Keratinocyte (primary cell): ENCODE measurements around the gene KSR2. TPM values are rescaled to one million over a fixed set of nuclear protein-coding genes. Genes with fewer than 3 reads are reported as not detected.

ENCODE experiments used
- DNase-seq: peaks from one replicate; pipeline ENCODE4 v3.0.0-alpha.2; 2011; ENCODE audit warnings: low read depth, missing footprints, low spot score
- FAIRE-seq: peaks from 2 replicates; lab custom pipeline; 2011; peaks lifted over from hg19 to GRCh38; lab: Jason Lieb, UNC
- H2AFZ ChIP-seq: 2 replicates; pipeline ENCODE4 v1.6.0; 2012; ENCODE audit warnings: low read length, control low read depth, inconsistent platforms; ENCODE audit not compliant: control insufficient read depth
- H3K27ac ChIP-seq: 2 replicates; pipeline ENCODE4 v1.5.1; 2011; ENCODE audit warnings: low read length; ENCODE audit not compliant: control insufficient read depth, insufficient read depth
- H3K27me3 ChIP-seq: 3 replicates; pipeline ENCODE4 v1.6.0; 2011; ENCODE audit warnings: low read length; ENCODE audit not compliant: control insufficient read depth, insufficient read depth; ENCODE audit errors: extremely low read depth
- H3K36me3 ChIP-seq, 2 experiments: 2 replicates in 1 of 2; 3 replicates in 1 of 2; pipeline ENCODE4 v1.5.1; 2011; ENCODE audit warnings: low read length in 2 of 2, mild to moderate bottlenecking in 1 of 2; ENCODE audit not compliant: control insufficient read depth in 2 of 2, insufficient read depth in 2 of 2; ENCODE audit errors: extremely low read depth in 1 of 2
- H3K4me1 ChIP-seq: 3 replicates; pipeline ENCODE4 v1.5.1; 2011; ENCODE audit warnings: low read length; ENCODE audit not compliant: control insufficient read depth, insufficient read depth; ENCODE audit errors: extremely low read depth
- H3K4me2 ChIP-seq: 3 replicates; pipeline ENCODE4 v1.6.0; 2011; ENCODE audit warnings: low read depth, low read length; ENCODE audit not compliant: control insufficient read depth, insufficient read depth; ENCODE audit errors: extremely low read depth
- H3K4me3 ChIP-seq, 3 experiments: fragments of 200-600 bp in 1 of 3; sonication (generic) in 1 of 3; 2 replicates in 2 of 3; 3 replicates in 1 of 3; pipeline ENCODE4 v1.5.1; 2011 to 2016; ENCODE audit warnings: low read length in 3 of 3, mild to moderate bottlenecking in 3 of 3, control low read depth in 2 of 3, inconsistent platforms in 1 of 3, low read depth in 1 of 3, mixed read lengths in 1 of 3, mixed run types in 1 of 3, moderate library complexity in 1 of 3; ENCODE audit not compliant: control insufficient read depth in 2 of 3, insufficient read depth in 2 of 3; ENCODE audit errors: extremely low read depth in 1 of 3
- H3K79me2 ChIP-seq: 2 replicates; pipeline ENCODE4 v1.6.0; 2012; ENCODE audit warnings: low read length; ENCODE audit not compliant: control insufficient read depth, insufficient read depth
- H3K9ac ChIP-seq: 3 replicates; pipeline ENCODE4 v1.6.0; 2011; ENCODE audit warnings: low read length; ENCODE audit not compliant: control insufficient read depth, insufficient read depth; ENCODE audit errors: extremely low read depth
- H3K9me1 ChIP-seq: 3 replicates; pipeline ENCODE4 v1.6.0; 2011; ENCODE audit warnings: low read length; ENCODE audit not compliant: control insufficient read depth, insufficient read depth; ENCODE audit errors: extremely low read depth
- H3K9me3 ChIP-seq: 2 replicates; pipeline ENCODE4 v1.5.1; 2012; ENCODE audit warnings: low read depth, low read length; ENCODE audit not compliant: control insufficient read depth
- H4K20me1 ChIP-seq: 3 replicates; pipeline ENCODE4 v1.6.0; 2011; ENCODE audit warnings: low read length; ENCODE audit not compliant: control insufficient read depth, insufficient read depth; ENCODE audit errors: extremely low read depth
- EZH2 ChIP-seq: IDR thresholded peaks from one replicate; pipeline ENCODE4 v1.6.1; 2012; ENCODE audit warnings: inconsistent platforms, mild to moderate bottlenecking, low read length, moderate library complexity
- dilution Hi-C: fragments of 300-500 bp; cut with MboI; formaldehyde crosslinking; loops from one replicate; pipeline ENCODE4 v1.7.0; 2020; ENCODE audit warnings: low sequenced_read_pairs; ENCODE audit not compliant: extremely low pct_ligation_motif_present
- polyA plus RNA-seq, 5 experiments: library from polyadenylated mRNA; depleted of rRNA in 3 of 5; stranded (reverse) in 3 of 5; stranded (forward) in 1 of 5; unstranded in 1 of 5; fragments of >200 nt; gene quantifications; 1 replicate in 1 of 5; 2 replicates in 3 of 5; 3 replicates in 1 of 5; pipeline versions ENCODE4 v1.2.1 to v1.2.3, GENCODE V29; 2011 to 2012; ENCODE audit warnings: missing spikeins in 2 of 5, low read depth in 1 of 5, low replicate concordance in 1 of 5
- TF ChIP-seq, protein P1 (sequence below), 3 experiments: IDR thresholded peaks in 1 of 3; conservative IDR thresholded peaks in 1 of 3; optimal IDR thresholded peaks in 1 of 3; 2 replicates in 2 of 3; 3 replicates in 1 of 3; pipeline versions ENCODE3 to v1.5.1; 2011; ENCODE audit warnings: low read length in 3 of 3, mild to moderate bottlenecking in 3 of 3, moderate library complexity in 2 of 3, control low read depth in 1 of 3, inconsistent platforms in 1 of 3; ENCODE audit not compliant: insufficient read depth in 2 of 3; ENCODE audit errors: extremely low read depth in 1 of 3

The KSR2 gene
- polyA plus RNA-seq, 1 donor (not counting 4 experiments of a cell fraction or from before 2014, with no cell fraction given): 0.01 TPM

DNA sequence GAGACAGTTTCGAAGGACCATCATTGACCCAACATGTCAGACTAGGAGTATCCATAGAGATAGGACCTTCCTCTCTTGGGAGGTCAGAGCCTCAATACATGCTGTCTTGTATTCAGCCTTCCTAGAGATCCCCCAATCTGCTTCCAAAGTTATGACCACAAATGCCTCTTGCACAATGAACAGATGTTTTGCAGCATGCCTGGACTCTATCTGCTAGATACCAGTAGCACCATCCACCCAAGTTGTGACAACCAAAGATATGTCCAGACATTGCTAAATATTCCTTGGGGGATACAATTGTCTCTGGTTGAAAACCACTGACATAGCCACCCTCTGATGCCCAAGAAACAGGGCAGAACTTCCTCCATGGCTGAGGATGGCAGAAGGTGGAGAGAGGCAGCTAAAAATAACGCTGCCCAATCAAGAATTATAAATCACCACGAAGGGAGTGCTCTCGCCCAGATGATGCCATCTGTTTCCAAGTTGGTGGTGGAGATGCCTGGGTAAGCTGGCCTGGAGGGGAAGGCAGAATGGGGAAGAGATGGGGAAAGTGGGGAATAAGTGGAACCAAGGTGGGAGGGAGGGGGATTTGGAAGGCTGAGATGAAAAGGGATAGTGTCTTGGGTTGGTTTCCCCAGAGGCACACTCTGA lies 564.5 kb downstream of the KSR2 start:
- Histone ChIP-seq H2AFZ (no peak overlapping the region), H3K9me1 (no peaks in the 10 kb centered on the region), H3K27ac (no peak overlapping the region), H3K4me3 (no peak overlapping the region), H3K36me3 (no peaks in the 10 kb centered on the region), H3K79me2 (no peaks in the 10 kb centered on the region), H4K20me1 (no peaks in the 10 kb centered on the region), H3K4me1 (peaks cover 2% of the 10 kb centered on the region), H3K9ac (no peak overlapping the region), H3K9me3 (no peaks in the 10 kb centered on the region), H3K27me3 (peaks cover 3% of the 10 kb centered on the region), H3K4me2 (no peak overlapping the region)
- DNase-seq (no peak), FAIRE-seq (no peak)
- dilution Hi-C loops: no loop called here
- TF ChIP-seq, protein P1, sequence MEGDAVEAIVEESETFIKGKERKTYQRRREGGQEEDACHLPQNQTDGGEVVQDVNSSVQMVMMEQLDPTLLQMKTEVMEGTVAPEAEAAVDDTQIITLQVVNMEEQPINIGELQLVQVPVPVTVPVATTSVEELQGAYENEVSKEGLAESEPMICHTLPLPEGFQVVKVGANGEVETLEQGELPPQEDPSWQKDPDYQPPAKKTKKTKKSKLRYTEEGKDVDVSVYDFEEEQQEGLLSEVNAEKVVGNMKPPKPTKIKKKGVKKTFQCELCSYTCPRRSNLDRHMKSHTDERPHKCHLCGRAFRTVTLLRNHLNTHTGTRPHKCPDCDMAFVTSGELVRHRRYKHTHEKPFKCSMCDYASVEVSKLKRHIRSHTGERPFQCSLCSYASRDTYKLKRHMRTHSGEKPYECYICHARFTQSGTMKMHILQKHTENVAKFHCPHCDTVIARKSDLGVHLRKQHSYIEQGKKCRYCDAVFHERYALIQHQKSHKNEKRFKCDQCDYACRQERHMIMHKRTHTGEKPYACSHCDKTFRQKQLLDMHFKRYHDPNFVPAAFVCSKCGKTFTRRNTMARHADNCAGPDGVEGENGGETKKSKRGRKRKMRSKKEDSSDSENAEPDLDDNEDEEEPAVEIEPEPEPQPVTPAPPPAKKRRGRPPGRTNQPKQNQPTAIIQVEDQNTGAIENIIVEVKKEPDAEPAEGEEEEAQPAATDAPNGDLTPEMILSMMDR (optimal IDR thresholded peaks at IDR 0.05 in 1 of 3, IDR thresholded peaks at IDR 0.05 in 1 of 3, conservative IDR thresholded peaks at IDR 0.05 in 1 of 3; ENCODE audit: extremely low read depth in 1 of 3, insufficient read depth in 2 of 3, low read length in 3 of 3): no peak
- TF ChIP-seq EZH2: no peak

DNA sequence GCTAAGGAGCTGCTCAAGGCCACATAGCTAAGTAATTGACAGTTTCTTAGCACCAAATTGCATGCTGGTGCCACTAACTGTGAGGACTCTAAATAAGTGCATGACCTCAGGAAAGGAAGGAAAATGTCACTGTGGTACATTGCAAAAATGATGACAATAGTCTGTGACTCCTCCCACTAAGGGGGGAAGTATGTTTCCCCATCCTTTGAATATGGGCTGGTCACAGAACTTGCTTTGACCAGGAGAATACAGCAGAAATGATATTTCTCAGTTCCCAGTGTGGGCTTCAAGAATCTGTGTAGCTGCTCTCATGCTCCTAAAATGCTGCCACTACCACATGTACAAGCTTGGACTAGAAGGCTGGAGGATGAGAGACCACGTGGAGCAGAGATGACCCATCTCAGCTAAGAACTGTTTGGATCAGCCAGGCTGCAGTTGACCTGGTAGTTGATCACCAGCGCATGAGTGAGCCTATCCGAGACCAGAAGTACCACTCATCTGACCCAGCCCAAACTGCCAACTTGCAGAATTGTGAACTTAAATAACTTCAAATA lies 565.1 kb downstream of the KSR2 start:
- H3K36me3 ChIP-seq: no peaks in the 10 kb centered on the region
- no peak overlapping the region for H3K9ac ChIP-seq
- FAIRE-seq (no peak), DNase-seq (no peak)
- no peak overlapping the region for H3K4me2 ChIP-seq
- no peaks in the 10 kb centered on the region for H3K9me1 ChIP-seq
- H2AFZ ChIP-seq: no peak overlapping the region
- no peaks in the 10 kb centered on the region for H3K9me3 ChIP-seq
- H3K79me2 ChIP-seq: no peaks in the 10 kb centered on the region
- dilution Hi-C loops: no loop called here
- peaks cover 3% of the 10 kb centered on the region for H3K27me3 ChIP-seq
- H4K20me1 ChIP-seq: no peaks in the 10 kb centered on the region
- TF ChIP-seq, protein P1 (optimal IDR thresholded peaks at IDR 0.05 in 1 of 3, IDR thresholded peaks at IDR 0.05 in 1 of 3, conservative IDR thresholded peaks at IDR 0.05 in 1 of 3; ENCODE audit: extremely low read depth in 1 of 3, insufficient read depth in 2 of 3, low read length in 3 of 3): no peak
- no peak for TF ChIP-seq EZH2
- peaks cover 2% of the 10 kb centered on the region for H3K4me1 ChIP-seq
- H3K27ac ChIP-seq: no peak overlapping the region
- no peak overlapping the region for H3K4me3 ChIP-seq

Other genes starting within 250 kb of the KSR2 start
- 9.2 to 24.0 TPM (median 21.2 TPM) in 3 replicates for gene RFC5, start 47.7 kb upstream of the KSR2 start, polyA plus RNA-seq
- gene WSB2, start 92.2 kb upstream of the KSR2 start, polyA plus RNA-seq: 83.2 to 145 TPM (median 84.0 TPM) in 3 replicates
- gene VSIG10, start 135.0 kb upstream of the KSR2 start, polyA plus RNA-seq: 11.4 to 12.7 TPM (median 12.1 TPM) in 3 replicates
- 191 to 231 TPM (median 197 TPM) in 3 replicates for gene PEBP1, start 167.1 kb upstream of the KSR2 start, polyA plus RNA-seq